GM12864 (cell line): ENCODE measurements around the gene ATP10A.

Experiments used
- DNase-seq: peaks from one replicate; pipeline ENCODE4 v3.0.0-alpha.2; 2011; ENCODE audit warnings: low read depth
- H3K4me3 ChIP-seq: 2 replicates; pipeline ENCODE4 v1.5.1; 2011; ENCODE audit warnings: mild to moderate bottlenecking, low read depth, low read length, control low read depth
- TF ChIP-seq, protein P1 (sequence below): IDR thresholded peaks from 2 replicates; pipeline ENCODE4 v1.5.1; 2011; ENCODE audit warnings: low read depth, mild to moderate bottlenecking, moderate library complexity, low read length, control low read depth, inconsistent platforms; ENCODE audit errors: missing control alignments

Gene ATP10A

GRCh38 chr15:25790000-25790660 is 73.0 kb downstream of the ATP10A start:
- no peak for DNase-seq
- TF ChIP-seq, protein P1, sequence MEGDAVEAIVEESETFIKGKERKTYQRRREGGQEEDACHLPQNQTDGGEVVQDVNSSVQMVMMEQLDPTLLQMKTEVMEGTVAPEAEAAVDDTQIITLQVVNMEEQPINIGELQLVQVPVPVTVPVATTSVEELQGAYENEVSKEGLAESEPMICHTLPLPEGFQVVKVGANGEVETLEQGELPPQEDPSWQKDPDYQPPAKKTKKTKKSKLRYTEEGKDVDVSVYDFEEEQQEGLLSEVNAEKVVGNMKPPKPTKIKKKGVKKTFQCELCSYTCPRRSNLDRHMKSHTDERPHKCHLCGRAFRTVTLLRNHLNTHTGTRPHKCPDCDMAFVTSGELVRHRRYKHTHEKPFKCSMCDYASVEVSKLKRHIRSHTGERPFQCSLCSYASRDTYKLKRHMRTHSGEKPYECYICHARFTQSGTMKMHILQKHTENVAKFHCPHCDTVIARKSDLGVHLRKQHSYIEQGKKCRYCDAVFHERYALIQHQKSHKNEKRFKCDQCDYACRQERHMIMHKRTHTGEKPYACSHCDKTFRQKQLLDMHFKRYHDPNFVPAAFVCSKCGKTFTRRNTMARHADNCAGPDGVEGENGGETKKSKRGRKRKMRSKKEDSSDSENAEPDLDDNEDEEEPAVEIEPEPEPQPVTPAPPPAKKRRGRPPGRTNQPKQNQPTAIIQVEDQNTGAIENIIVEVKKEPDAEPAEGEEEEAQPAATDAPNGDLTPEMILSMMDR, result no peak
- no peak overlapping the region for H3K4me3 ChIP-seq

GRCh38 chr15:25789616-25789999 is 73.5 kb downstream of the ATP10A start:
- TF ChIP-seq, protein P1, result no peak
- no peak overlapping the region for H3K4me3 ChIP-seq
- no peak for DNase-seq

DNA sequence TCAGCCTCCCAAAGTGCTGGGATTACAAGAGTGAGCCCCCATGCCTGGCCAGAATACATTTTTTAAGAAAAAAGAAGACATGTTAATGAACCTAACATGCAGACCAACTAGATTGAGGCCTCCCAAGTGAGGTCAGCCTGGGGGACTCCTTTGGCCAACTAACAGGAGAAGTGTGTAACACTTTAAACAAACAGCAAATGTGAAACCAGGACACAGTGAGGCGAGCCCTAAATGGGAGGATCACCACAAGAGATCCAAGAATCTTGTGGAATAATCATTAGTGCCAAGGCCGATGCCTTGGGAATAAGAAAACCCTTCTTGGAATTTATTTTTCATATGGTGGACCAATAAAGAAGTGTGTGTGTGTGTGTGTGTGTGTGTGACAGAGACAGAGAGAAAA is 73.9 kb downstream of the ATP10A start:
- DNase-seq, result no peak
- H3K4me3 ChIP-seq, result no peak overlapping the region
- TF ChIP-seq, protein P1, result no peak

DNA sequence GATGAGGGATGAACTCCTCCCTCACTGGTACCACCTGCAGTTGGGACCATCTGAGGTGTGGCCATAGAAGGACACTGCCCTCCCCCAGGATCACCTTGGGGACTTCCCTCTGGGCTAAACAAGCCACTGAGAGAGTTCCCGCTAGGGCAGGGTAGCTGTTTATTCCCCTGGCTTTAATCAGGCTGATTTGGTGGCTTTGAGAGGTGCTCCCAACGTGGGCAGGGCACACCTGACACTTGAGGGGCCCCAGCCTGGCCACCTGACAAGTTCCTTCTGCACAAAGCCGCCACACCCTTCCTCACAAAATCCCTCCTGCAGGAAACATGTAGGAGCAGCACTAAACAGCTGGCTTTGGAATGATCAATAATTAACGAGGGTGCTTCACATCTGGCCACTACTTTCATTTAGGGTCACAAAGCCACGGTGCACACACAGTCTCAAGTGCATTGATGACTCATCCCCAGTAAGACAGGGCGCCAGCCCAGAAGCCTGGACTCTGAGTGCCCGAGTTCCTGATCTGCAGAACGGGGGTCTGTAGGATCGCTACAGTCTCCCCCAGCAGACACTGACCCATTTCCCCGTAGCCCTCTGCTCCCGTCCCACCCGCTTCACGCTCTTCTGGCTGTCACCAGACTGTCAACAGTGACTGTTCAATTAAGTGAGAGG is 75.1 kb downstream of the ATP10A start:
- DNase-seq, result no peak
- TF ChIP-seq, protein P1, result no peak
- no peak overlapping the region for H3K4me3 ChIP-seq

DNA sequence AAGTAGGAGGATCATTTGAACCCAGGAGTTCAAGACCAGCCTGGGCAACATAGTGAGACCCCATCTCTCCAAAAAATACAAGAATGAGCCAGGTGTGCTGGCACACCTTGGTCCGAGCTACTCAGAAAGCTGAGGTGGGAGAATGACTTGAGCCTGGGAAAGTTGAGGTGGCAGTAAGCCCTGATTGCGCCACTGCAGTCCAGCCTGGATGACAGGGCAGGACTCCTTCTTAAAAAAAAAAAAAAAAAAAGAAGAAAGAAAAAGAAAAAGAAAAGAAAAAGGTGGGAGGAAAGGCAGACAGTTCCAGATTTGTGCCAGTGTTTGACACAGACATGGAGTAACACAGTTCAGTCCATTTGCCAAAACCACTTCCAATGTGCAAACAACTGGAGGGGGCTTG is 75.7 kb downstream of the ATP10A start:
- no peak overlapping the region for H3K4me3 ChIP-seq
- no peak for DNase-seq
- TF ChIP-seq, protein P1, result no peak

DNA sequence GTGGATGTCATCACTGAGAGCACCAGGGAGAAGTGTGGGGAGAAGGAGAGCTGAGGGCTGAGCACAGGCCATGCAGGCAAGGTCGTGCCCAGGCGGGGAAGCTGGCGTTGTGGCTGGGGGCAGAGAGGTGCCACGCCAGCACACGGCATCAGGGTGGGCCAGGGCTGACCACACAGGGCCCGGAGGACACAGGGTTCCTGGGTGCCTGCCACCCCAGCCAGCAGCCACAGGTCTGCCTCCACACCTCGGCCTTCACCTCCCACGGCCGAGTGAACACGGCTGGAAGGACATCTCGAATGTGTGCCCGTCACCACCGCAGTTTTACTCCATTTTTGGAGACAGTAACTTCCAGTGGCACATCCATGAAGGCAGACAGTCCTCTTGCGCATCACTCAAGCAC is 77.1 kb downstream of the ATP10A start:
- no peak overlapping the region for H3K4me3 ChIP-seq
- no peak for DNase-seq
- TF ChIP-seq, protein P1, result no peak

GRCh38 chr15:25785641-25786025 is 77.5 kb downstream of the ATP10A start:
- no peak overlapping the region for H3K4me3 ChIP-seq
- no peak for DNase-seq
- TF ChIP-seq, protein P1, result no peak
